K562 (cell line): ENCODE measurements around the gene KCTD13. TPM values are rescaled to one million over a fixed set of nuclear protein-coding genes. Genes with fewer than 3 reads are reported as not detected.

Source experiments
- ATAC-seq: fragments of 200-7000 bp; cut with Tn5 transposase; 3 replicates; pipeline ENCODE4 v1.9.1; 2020; ENCODE audit warnings: moderate library complexity
- BruUV-seq: library from RNA; stranded (reverse); fragments of 400-500 nt; replicated peaks from 2 replicates; lab custom pipeline; 2021; lab: Mats Ljungman, UMichigan
- CTCF ChIA-PET: fragments of 300-600 bp; formaldehyde crosslinking; extraction: SDS; loops from one replicate; lab custom pipeline; 2021; ENCODE audit warnings: low intra/inter-chr PET ratio; lab: Yijun Ruan, JAX
- POLR2A ChIA-PET: fragments of 300-600, 350-650 bp; sonication (Branson Sonifier 250); formaldehyde crosslinking; extraction: SDS; loops from one replicate; lab custom pipeline; 2021; ENCODE audit warnings: antibody characterized with exemption, inconsistent platforms; lab: Yijun Ruan, JAX
- DNase-seq, 4 experiments: peaks; one replicate each; pipeline versions ENCODE4 v3.0.0 to v3.0.0-alpha.2; 2011 to 2018; ENCODE audit warnings: low spot score in 3 of 4, mixed read lengths in 3 of 4; ENCODE audit errors: extremely low read depth in 1 of 4
- FAIRE-seq: peaks from 2 replicates; lab custom pipeline; 2011; peaks lifted over from hg19 to GRCh38; lab: Jason Lieb, UNC
- H2AFZ ChIP-seq: 2 replicates; pipeline ENCODE4 v1.6.0; 2011; ENCODE audit warnings: low read depth, low read length, control low read depth, inconsistent platforms
- H3K27ac ChIP-seq: fragments of 200-600 bp; 3 replicates; pipeline ENCODE4 v1.8.0; 2011; ENCODE audit warnings: low read depth, mild to moderate bottlenecking, control low read depth, inconsistent platforms, low read length, moderate library complexity, mixed read lengths; ENCODE audit errors: extremely low read depth
- H3K27me3 ChIP-seq, 2 experiments: fragments of 300-600 bp in 1 of 2; 2 replicates in 1 of 2; 3 replicates in 1 of 2; pipeline versions ENCODE4 v1.6.0 to v1.8.0; 2011; ENCODE audit warnings: inconsistent platforms in 2 of 2, low read length in 2 of 2, mild to moderate bottlenecking in 1 of 2, mixed read lengths in 1 of 2, moderate library complexity in 1 of 2; ENCODE audit not compliant: control insufficient read depth in 2 of 2, insufficient read depth in 2 of 2
- H3K36me3 ChIP-seq: fragments of 300-600 bp; 3 replicates; pipeline ENCODE4 v1.8.0; 2011; ENCODE audit warnings: mild to moderate bottlenecking, low read length, inconsistent platforms; ENCODE audit not compliant: control insufficient read depth, insufficient read depth
- H3K4me1 ChIP-seq, 2 experiments: fragments of 200-600 bp in 1 of 2; replicated peaks in 1 of 2; 2 replicates in 1 of 2; 3 replicates in 1 of 2; pipeline versions ENCODE4 v1.5.1 to v1.8.0; 2011; ENCODE audit warnings: inconsistent platforms in 2 of 2, low read length in 2 of 2, mild to moderate bottlenecking in 1 of 2, mixed read lengths in 1 of 2, moderate library complexity in 1 of 2; ENCODE audit not compliant: control insufficient read depth in 2 of 2, insufficient read depth in 2 of 2
- H3K4me2 ChIP-seq: 2 replicates; pipeline ENCODE4 v1.6.1; 2011; ENCODE audit warnings: low read length, control low read depth, inconsistent platforms, mixed read lengths; ENCODE audit not compliant: insufficient read depth
- H3K4me3 ChIP-seq: fragments of 200-600 bp; sonication (generic), shearing (Covaris generic); 2 replicates; pipeline ENCODE4 v1.5.1; 2016; ENCODE audit warnings: control low read depth, inconsistent platforms
- H3K79me2 ChIP-seq: fragments of 200-600 bp; 3 replicates; pipeline ENCODE4 v1.8.0; 2011; ENCODE audit warnings: low read length, inconsistent platforms; ENCODE audit not compliant: control insufficient read depth, insufficient read depth
- H3K9ac ChIP-seq, 2 experiments: 2 replicates each; pipeline versions ENCODE4 v1.6.0 to v1.6.1; 2011; ENCODE audit warnings: low read depth in 2 of 2, low read length in 2 of 2, control low read depth in 1 of 2, inconsistent platforms in 1 of 2, mild to moderate bottlenecking in 1 of 2, mixed read lengths in 1 of 2; ENCODE audit not compliant: insufficient read depth in 1 of 2
- H3K9me1 ChIP-seq: one replicate; pipeline ENCODE4 v1.6.0; 2011; ENCODE audit warnings: inconsistent platforms, mild to moderate bottlenecking, low read length, moderate library complexity; ENCODE audit not compliant: control insufficient read depth, insufficient read depth
- H3K9me3 ChIP-seq: replicated peaks from 2 replicates; pipeline ENCODE4 v1.5.1; 2011; ENCODE audit warnings: low read depth, low read length, inconsistent platforms; ENCODE audit not compliant: control insufficient read depth, insufficient read depth
- H4K20me1 ChIP-seq: replicated peaks from 2 replicates; pipeline ENCODE4 v1.6.1; 2011; ENCODE audit warnings: low read length, inconsistent platforms, mixed read lengths; ENCODE audit not compliant: control insufficient read depth, insufficient read depth
- C11orf30 ChIP-seq: fragments of 450-650 bp; IDR thresholded peaks from 2 replicates; pipeline ENCODE4 v1.6.1; 2016; ENCODE audit warnings: low read depth, mild to moderate bottlenecking
- CREM ChIP-seq: IDR thresholded peaks from 2 replicates; pipeline ENCODE4 v1.6.1; 2014; ENCODE audit warnings: antibody characterized with exemption, low read depth
- FOXK2 ChIP-seq, 2 experiments: fragments of 450-650 bp; IDR thresholded peaks in 1 of 2; conservative IDR thresholded peaks in 1 of 2; 2 replicates each; pipeline ENCODE4 v1.6.1; 2016; ENCODE audit warnings: low read depth in 2 of 2, mild to moderate bottlenecking in 1 of 2
- LCOR ChIP-seq: sonication (generic); formaldehyde crosslinking; IDR thresholded peaks from 2 replicates; pipeline ENCODE4 v1.8.0; 2022; ENCODE audit warnings: mild to moderate bottlenecking, missing genetic modification reagents
- PHB2 ChIP-seq: fragments of 450-650 bp; IDR thresholded peaks from 2 replicates; pipeline ENCODE4 v1.6.1; 2017; ENCODE audit warnings: low read depth
- PHF8 ChIP-seq: fragments of 200-600 bp; sonication (generic); IDR thresholded peaks from 2 replicates; pipeline ENCODE4 v1.6.1; 2012; ENCODE audit warnings: mixed run types, mild to moderate bottlenecking, inconsistent platforms, low read length, moderate library complexity, borderline replicate concordance
- PKNOX1 ChIP-seq: fragments of 450-650 bp; IDR thresholded peaks from 2 replicates; pipeline ENCODE4 v1.6.1; 2016
- PRDM10 ChIP-seq: fragments of 450-650 bp; IDR thresholded peaks from 2 replicates; pipeline ENCODE4 v1.6.1; 2018; ENCODE audit not compliant: partially characterized antibody
- TAF1 ChIP-seq: IDR thresholded peaks from 2 replicates; pipeline ENCODE4 v1.6.1; 2011; ENCODE audit warnings: mild to moderate bottlenecking, low read length, moderate library complexity; ENCODE audit not compliant: insufficient read depth, control insufficient read depth, severe bottlenecking; ENCODE audit errors: extremely low read depth
- TFAP4 ChIP-seq: sonication (generic); formaldehyde crosslinking; IDR thresholded peaks from 2 replicates; pipeline ENCODE4 v1.8.0; 2022; ENCODE audit warnings: missing genetic modification reagents, mild to moderate bottlenecking, moderate library complexity, borderline replicate concordance
- ZFX ChIP-seq: sonication (generic); formaldehyde crosslinking; IDR thresholded peaks from 2 replicates; pipeline ENCODE4 v1.8.0; 2022; ENCODE audit warnings: mild to moderate bottlenecking, missing genetic modification reagents, moderate library complexity
- ZNF184 ChIP-seq: sonication (generic); formaldehyde crosslinking; IDR thresholded peaks from 2 replicates; pipeline ENCODE4 v1.5.0; 2020; ENCODE audit warnings: missing genetic modification reagents
- ZZZ3 ChIP-seq: fragments of 450-650 bp; IDR thresholded peaks from 2 replicates; pipeline ENCODE4 v1.6.1; 2016; ENCODE audit warnings: antibody characterized with exemption, mild to moderate bottlenecking, moderate library complexity
- WGBS: fragments of 100-300 bp; shearing (Covaris generic); methylation state at CpG from one replicate; pipeline ENCODE4 v1.1.6; 2016; ENCODE audit warnings: low coverage, mixed read lengths; ENCODE audit not compliant: insufficient coverage; ENCODE audit errors: missing lambda C conversion rate; 5-methylcytosine and 5-hydroxymethylcytosine counted together
- in situ Hi-C: fragments of 300-500 bp; cut with MboI; formaldehyde crosslinking; loops from 4 replicates; pipeline ENCODE4 v1.15.0; 2018; ENCODE audit warnings: inconsistent platforms, mixed read lengths
- intact Hi-C: fragments of 100-400 bp; cut with micrococcal nuclease; formaldehyde crosslinking; loops from 2 replicates; pipeline ENCODE4 v1.14.2; 2022
- polyA plus RNA-seq, 8 experiments: library from polyadenylated mRNA; depleted of rRNA in 4 of 8; stranded (reverse) in 5 of 8; unstranded in 3 of 8; fragments of >200 nt; fragmentation: Nextera tagmentation in 2 of 8; fragmentation: Illumina TruSeq in 1 of 8; extraction: Ambion mirVana in 2 of 8; extraction: Trizol in 1 of 8; gene quantifications; 2 replicates each; pipeline versions ENCODE4 v1.2.1 to v1.2.3, GENCODE V29; 2011 to 2014; ENCODE audit warnings: inconsistent platforms in 1 of 8, missing spikeins in 1 of 8
- total RNA-seq, 7 experiments: library from RNA; depleted of rRNA in 6 of 7; stranded (reverse); fragments of >200 nt in 6 of 7; fragmentation: Illumina TruSeq in 2 of 7; extraction: Trizol in 2 of 7; gene quantifications; 2 replicates each; pipeline versions ENCODE4 v1.2.1 to v1.2.3, GENCODE V29; 2011 to 2021; ENCODE audit warnings: low replicate concordance in 1 of 7

KCTD13 gene
- total and polyA plus RNA-seq, 9 of the 15 experiments (the other 6 are each of a cell fraction or from before 2014, with no cell fraction given), result 1.0 to 20.6 (median 9.8) TPM

GRCh38 chr16:29877266-29877961 is 48.6 kb downstream of the KCTD13 start:
- peak overlapping the region in 1 of 2 experiments; percentile 77; a peak in 2 of 4 replicates for H3K9ac ChIP-seq
- ATAC-seq, result peak; percentile 98
- H3K79me2 ChIP-seq, result no peaks in the 10 kb centered on the region
- no peaks in the 10 kb centered on the region for H4K20me1 ChIP-seq
- ChIA-PET CTCF (no interaction called here), POLR2A (interaction anchor here (0.5 to 1.8 kb wide), 8 partner anchors 9 to 1217 kb away, joined by 3 to 6 read pairs (median 3); partner anchors contain the start of genes CDIPT, KCTD13 and VKORC1)
- H3K27me3 ChIP-seq, result peaks cover 6 to 7% of the 10 kb centered on the region in 2 experiments; a peak in 4 of 5 replicates
- no peaks in the 10 kb centered on the region for H3K36me3 ChIP-seq
- peak overlapping the region; percentile 41 for H3K4me3 ChIP-seq
- peak overlapping the region; percentile 77 for H3K4me2 ChIP-seq
- no TSS peak for BruUV-seq
- intact Hi-C loops (no loop called here), in situ Hi-C loops (no loop called here)
- peaks cover 8 to 34% of the 10 kb centered on the region in 2 experiments; a peak in 4 of 5 replicates for H3K4me1 ChIP-seq
- no peaks in the 10 kb centered on the region for H3K9me3 ChIP-seq
- peak overlapping the region; percentile 94 for H2AFZ ChIP-seq
- no peaks in the 10 kb centered on the region for H3K9me1 ChIP-seq
- H3K27ac ChIP-seq, result no peak overlapping the region
- FAIRE-seq, result peak; percentile 99
- WGBS, result 2% methylated on average over 23 of the region's 28 CpGs
- peak; percentile 94 to 98 (median 97) for DNase-seq
- TF ChIP-seq CREM (peak; percentile 15; the same call in 1 of the 2 replicates), C11orf30 (0 out of 2 replicates have a peak, but pooled peaks have one; percentile 47), PRDM10 (peak; percentile 90), PKNOX1 (peak; percentile 66), PHB2 (no peak), PHF8 (peak; percentile 28; the same call in 1 of the 2 replicates), TFAP4 (CRISPR knock-in tag) (peak; percentile 56; the same call in 1 of the 2 replicates), FOXK2 (conservative IDR thresholded peaks at IDR 0.05 in 1 of 2, IDR thresholded peaks at IDR 0.05 in 1 of 2; ENCODE audit: low read depth in 2 of 2) (peak; percentile 45 to 53; a peak in 3 of 4 replicates), ZNF184 (no peak), ZZZ3 (no peak), ZFX (CRISPR knock-in tag) (peak; percentile 33; the same call in 1 of the 2 replicates), TAF1 (no peak), LCOR (peak; percentile 69)
